GM04504 (cell line): ENCODE measurements around the gene SSUH2.
"Not testable (repeated sequence)": the region's sequence is repeated elsewhere in the genome, so short reads cannot be mapped to it uniquely, and the experiment has no call there.

Experiments used
- DNase-seq: peaks from one replicate; pipeline ENCODE4 v3.0.0-alpha.2; 2012; ENCODE audit warnings: low read depth

SSUH2 gene

GRCh38 chr3:8580434-8580833 is 64.2 kb downstream of the SSUH2 start:
- not testable (repeated sequence) for DNase-seq

DNA sequence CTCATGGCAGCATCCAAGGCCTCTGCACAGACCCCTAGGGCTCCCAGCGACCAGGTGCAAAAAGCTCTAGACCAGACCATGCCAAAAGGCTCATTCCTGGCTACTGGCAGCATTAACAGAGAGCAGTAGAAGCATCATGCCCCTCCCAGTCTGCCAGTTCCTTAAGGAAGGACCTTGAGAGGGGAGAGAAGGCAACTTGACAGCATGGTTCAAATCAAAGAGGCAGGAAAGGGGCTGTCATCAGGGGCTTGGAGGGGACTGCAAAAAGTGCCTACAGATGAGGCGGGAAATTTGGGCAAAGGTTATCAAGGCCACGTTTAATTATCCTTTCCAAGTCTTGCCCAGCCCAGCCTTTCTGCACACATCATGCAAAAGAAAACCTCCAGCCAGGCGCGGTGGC is 64.7 kb downstream of the SSUH2 start:
- DNase-seq = no peak

- no peak for DNase-seq
Measured at GRCh38 chr3:8579096-8579495, 65.5 kb downstream of the SSUH2 start.

DNA sequence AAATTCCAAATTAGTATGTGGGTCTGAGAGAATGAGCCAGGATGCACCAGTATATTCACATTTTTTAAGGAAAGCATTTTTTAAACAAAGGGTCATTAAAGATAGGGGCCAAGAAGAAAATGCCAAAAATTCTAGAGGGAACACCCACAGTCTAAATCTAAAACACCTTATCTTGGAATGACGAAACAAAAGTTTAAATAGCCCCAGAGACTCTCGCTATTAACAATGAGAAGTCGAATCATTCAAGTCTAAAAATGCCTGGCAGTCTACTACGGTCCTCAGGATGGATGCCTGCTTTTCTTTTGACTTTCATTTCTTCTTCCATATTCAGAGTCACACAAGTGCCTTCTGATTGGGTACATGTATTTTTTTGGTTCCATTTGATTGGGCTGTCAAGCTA is 66.3 kb downstream of the SSUH2 start:
- no peak for DNase-seq

- no peak for DNase-seq
Measured at GRCh38 chr3:8576841-8577571, 67.6 kb downstream of the SSUH2 start.

DNA sequence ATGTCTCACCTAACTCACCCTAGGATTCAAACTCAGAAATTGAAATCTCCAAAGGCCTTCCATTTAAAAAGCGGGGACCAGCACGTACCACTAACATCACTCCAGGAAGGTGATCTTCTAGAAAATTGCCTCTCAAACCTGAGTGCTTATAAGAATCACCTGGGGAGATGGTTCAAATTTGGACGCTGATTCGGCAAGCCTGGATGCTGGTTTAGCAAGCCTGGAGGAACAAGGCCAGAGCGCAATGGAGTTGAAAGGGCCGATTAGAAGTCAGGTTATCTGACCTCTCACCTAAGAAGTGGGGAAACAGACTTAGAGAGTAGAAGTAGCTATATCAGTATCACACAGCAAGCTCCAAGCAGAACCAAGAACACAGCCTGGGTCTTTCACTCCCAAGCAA is 68.2 kb downstream of the SSUH2 start:
- no peak for DNase-seq

GRCh38 chr3:8575364-8576104 is 69.1 kb downstream of the SSUH2 start:
- DNase-seq = no peak

GRCh38 chr3:8574670-8575322 is 69.8 kb downstream of the SSUH2 start:
- no peak for DNase-seq

DNA sequence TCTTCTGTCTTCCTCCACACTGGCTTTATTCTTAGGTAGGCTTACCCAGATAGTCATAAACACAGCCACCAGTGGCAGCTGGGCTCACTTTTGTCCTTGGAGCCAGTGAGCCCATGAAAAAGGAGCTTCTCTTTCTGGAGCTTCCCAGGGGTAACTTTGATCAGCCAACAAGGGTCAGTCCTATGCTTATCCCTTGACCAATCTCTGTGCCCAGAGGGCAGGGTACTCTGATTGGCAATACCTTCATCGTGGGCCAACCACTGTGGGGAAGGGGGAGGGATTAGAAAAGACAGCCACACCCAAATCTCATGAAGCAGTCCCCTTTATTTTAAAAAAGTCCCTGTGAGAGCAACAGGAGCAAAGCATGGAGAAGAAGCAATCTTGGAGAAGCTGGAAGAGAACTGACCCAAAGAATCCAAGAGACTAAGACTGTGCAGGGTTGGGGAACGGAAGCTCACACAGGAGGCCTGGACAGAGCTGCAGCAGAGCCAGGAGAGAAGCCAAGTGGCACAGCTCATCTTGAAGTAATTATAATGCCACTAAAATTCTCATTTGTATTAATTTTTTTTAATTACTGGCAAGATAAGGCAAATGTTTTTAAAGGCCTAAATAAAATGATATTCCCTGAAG is 70.4 kb downstream of the SSUH2 start:
- DNase-seq = no peak

- DNase-seq = no peak
Measured at GRCh38 chr3:8573342-8573926, 71.2 kb downstream of the SSUH2 start.

DNA sequence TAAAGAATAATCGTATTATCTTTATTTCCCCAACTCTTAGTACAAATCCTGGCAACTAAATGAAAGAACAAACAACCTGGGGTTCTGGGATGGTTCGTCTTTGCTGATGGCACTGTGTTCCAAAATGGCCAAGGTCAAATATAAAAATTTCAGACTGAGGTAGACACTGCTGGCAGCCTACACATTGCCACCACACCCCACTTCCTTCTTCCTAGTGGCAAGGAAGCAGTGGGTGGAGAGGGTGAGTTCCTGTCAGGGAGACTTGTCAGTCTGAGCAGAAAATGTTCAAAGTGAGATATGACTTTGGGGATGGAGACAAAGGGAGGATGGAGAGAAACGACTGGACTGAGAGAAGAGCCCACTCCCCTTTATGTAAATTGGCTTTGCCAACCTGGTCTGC is 73.3 kb downstream of the SSUH2 start:
- no peak for DNase-seq
